Panc1 (cell line): ENCODE measurements around the gene EXD1.

Experiments used
- POLR2AphosphoS5 ChIP-seq: IDR thresholded peaks from 2 replicates; pipeline ENCODE4 v1.6.1; 2012; ENCODE audit warnings: mild to moderate bottlenecking, low read depth, low read length, moderate library complexity
- SIN3A ChIP-seq: IDR thresholded peaks from 2 replicates; pipeline ENCODE4 v1.6.1; 2012; ENCODE audit warnings: low read depth, mild to moderate bottlenecking, low read length, moderate library complexity, borderline replicate concordance; ENCODE audit not compliant: insufficient read depth
- TCF7L2 ChIP-seq: IDR thresholded peaks from 2 replicates; pipeline ENCODE4 v1.6.1; 2011; ENCODE audit warnings: mild to moderate bottlenecking, low read depth, low read length, inconsistent platforms
- TF ChIP-seq, protein P1 (sequence below): fragments of 450-650 bp; IDR thresholded peaks from 2 replicates; pipeline ENCODE4 v1.5.1; 2017; ENCODE audit warnings: mild to moderate bottlenecking
- TF ChIP-seq, protein P2 (sequence below), 2 experiments: IDR thresholded peaks; 2 replicates each; pipeline ENCODE4 v1.6.1; 2011 to 2012; ENCODE audit warnings: low read depth in 2 of 2, control low read depth in 1 of 2, low read length in 1 of 2, mild to moderate bottlenecking in 1 of 2, moderate library complexity in 1 of 2; ENCODE audit not compliant: insufficient read depth in 1 of 2

DNA sequence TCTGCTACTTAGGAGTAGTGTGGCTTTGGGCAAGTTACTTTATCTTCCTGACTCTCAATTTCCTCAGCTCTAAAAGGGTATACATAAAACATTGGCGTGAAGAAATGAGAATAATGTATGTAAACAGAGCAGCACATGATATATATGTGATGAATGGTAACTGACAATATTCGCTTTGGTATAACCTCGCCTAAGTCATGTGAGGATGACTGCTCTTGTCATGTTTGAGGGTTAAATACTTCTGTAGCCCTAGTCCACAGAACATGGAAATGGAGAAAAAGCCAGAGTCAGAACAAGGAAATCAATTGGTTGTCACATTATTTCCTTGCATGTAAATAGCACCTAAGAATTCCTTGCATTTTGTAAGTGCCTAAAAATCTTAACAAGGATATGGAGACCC lies 25.5 kb upstream of the EXD1 start:
- TF ChIP-seq POLR2AphosphoS5 (no peak), TCF7L2 (no peak), SIN3A (no peak)
- TF ChIP-seq, protein P1, sequence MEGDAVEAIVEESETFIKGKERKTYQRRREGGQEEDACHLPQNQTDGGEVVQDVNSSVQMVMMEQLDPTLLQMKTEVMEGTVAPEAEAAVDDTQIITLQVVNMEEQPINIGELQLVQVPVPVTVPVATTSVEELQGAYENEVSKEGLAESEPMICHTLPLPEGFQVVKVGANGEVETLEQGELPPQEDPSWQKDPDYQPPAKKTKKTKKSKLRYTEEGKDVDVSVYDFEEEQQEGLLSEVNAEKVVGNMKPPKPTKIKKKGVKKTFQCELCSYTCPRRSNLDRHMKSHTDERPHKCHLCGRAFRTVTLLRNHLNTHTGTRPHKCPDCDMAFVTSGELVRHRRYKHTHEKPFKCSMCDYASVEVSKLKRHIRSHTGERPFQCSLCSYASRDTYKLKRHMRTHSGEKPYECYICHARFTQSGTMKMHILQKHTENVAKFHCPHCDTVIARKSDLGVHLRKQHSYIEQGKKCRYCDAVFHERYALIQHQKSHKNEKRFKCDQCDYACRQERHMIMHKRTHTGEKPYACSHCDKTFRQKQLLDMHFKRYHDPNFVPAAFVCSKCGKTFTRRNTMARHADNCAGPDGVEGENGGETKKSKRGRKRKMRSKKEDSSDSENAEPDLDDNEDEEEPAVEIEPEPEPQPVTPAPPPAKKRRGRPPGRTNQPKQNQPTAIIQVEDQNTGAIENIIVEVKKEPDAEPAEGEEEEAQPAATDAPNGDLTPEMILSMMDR: no peak
- TF ChIP-seq, protein P2, sequence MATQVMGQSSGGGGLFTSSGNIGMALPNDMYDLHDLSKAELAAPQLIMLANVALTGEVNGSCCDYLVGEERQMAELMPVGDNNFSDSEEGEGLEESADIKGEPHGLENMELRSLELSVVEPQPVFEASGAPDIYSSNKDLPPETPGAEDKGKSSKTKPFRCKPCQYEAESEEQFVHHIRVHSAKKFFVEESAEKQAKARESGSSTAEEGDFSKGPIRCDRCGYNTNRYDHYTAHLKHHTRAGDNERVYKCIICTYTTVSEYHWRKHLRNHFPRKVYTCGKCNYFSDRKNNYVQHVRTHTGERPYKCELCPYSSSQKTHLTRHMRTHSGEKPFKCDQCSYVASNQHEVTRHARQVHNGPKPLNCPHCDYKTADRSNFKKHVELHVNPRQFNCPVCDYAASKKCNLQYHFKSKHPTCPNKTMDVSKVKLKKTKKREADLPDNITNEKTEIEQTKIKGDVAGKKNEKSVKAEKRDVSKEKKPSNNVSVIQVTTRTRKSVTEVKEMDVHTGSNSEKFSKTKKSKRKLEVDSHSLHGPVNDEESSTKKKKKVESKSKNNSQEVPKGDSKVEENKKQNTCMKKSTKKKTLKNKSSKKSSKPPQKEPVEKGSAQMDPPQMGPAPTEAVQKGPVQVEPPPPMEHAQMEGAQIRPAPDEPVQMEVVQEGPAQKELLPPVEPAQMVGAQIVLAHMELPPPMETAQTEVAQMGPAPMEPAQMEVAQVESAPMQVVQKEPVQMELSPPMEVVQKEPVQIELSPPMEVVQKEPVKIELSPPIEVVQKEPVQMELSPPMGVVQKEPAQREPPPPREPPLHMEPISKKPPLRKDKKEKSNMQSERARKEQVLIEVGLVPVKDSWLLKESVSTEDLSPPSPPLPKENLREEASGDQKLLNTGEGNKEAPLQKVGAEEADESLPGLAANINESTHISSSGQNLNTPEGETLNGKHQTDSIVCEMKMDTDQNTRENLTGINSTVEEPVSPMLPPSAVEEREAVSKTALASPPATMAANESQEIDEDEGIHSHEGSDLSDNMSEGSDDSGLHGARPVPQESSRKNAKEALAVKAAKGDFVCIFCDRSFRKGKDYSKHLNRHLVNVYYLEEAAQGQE (IDR thresholded peaks at IDR 0.05; ENCODE audit: insufficient read depth in 1 of 2, low read depth in 2 of 2, low read length in 1 of 2): no peak
